Glutamatergic neuron (in vitro differentiated cells): ENCODE results near the gene RRAS2. TPM values are rescaled to one million over a fixed set of nuclear protein-coding genes. Genes with fewer than 3 reads are reported as not detected.

Source experiments
- DNase-seq: peaks from one replicate; pipeline ENCODE4 v3.0.0; 2022
- H3K27ac Mint-ChIP-seq: one replicate; pipeline ENCODE4 v1.8.0; 2020; ENCODE audit warnings: mild to moderate bottlenecking, mixed read lengths, inconsistent platforms; ENCODE audit not compliant: unreplicated experiment
- H3K27me3 Mint-ChIP-seq: one replicate; pipeline ENCODE4 v1.8.0; 2020; ENCODE audit warnings: mild to moderate bottlenecking, moderate library complexity, mixed read lengths, inconsistent platforms; ENCODE audit not compliant: unreplicated experiment
- H3K36me3 Mint-ChIP-seq: one replicate; pipeline ENCODE4 v1.8.0; 2020; ENCODE audit warnings: mild to moderate bottlenecking, mixed read lengths, inconsistent platforms; ENCODE audit not compliant: unreplicated experiment
- H3K4me1 Mint-ChIP-seq: one replicate; pipeline ENCODE4 v1.8.0; 2020; ENCODE audit warnings: mild to moderate bottlenecking, low read depth, mixed read lengths, inconsistent platforms; ENCODE audit not compliant: unreplicated experiment
- H3K4me3 Mint-ChIP-seq: one replicate; pipeline ENCODE4 v1.8.0; 2020; ENCODE audit warnings: mild to moderate bottlenecking, mixed read lengths, inconsistent platforms; ENCODE audit not compliant: unreplicated experiment
- H3K9me3 Mint-ChIP-seq: one replicate; pipeline ENCODE4 v1.8.0; 2020; ENCODE audit warnings: mild to moderate bottlenecking, moderate library complexity, mixed read lengths, inconsistent platforms; ENCODE audit not compliant: unreplicated experiment
- total RNA-seq: library from RNA; stranded (reverse); fragmentation: NEBNext Ultra II Directional; extraction: Animal tissue kit (Norgen Biotek cat#: 25700); gene quantifications from one replicate; pipeline ENCODE4 v1.2.1, GENCODE V29; 2021; ENCODE audit not compliant: unreplicated experiment
- TF ChIP-seq, protein P1 (sequence below): fragments of 200-600 bp; sonication (generic); IDR thresholded peaks from one replicate; pipeline ENCODE4 v1.5.0; 2021; ENCODE audit not compliant: partially characterized antibody, unreplicated experiment

The RRAS2 gene
- total RNA-seq, 1 donor from 2014 or later: 20.8 TPM

DNA sequence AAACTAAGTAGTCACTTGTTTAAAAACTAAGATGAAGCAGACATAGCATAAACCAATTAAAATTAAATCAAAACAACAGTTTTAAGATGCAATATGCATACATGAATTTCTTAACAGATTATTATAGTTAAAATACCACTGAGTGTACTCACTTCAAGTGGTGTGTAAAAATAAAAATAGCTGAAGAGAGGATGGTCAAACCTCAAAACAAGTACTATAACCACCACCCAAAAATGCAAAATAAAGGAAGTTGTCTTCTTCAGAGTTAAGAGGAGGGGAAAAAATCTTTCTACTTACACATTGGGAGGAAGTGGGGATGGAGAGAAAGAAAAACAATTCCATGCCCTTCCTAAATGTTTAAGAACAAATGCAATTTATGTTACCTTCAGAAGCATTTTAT, 31.9 kb downstream of the RRAS2 start:
- Mint-ChIP-seq H3K4me3 (no peak overlapping the region), H3K4me1 (no peaks in the 10 kb centered on the region), H3K9me3 (no peaks in the 10 kb centered on the region), H3K27me3 (no peaks in the 10 kb centered on the region), H3K27ac (no peak overlapping the region), H3K36me3 (no peaks in the 10 kb centered on the region)
- DNase-seq: no peak
- TF ChIP-seq, protein P1, sequence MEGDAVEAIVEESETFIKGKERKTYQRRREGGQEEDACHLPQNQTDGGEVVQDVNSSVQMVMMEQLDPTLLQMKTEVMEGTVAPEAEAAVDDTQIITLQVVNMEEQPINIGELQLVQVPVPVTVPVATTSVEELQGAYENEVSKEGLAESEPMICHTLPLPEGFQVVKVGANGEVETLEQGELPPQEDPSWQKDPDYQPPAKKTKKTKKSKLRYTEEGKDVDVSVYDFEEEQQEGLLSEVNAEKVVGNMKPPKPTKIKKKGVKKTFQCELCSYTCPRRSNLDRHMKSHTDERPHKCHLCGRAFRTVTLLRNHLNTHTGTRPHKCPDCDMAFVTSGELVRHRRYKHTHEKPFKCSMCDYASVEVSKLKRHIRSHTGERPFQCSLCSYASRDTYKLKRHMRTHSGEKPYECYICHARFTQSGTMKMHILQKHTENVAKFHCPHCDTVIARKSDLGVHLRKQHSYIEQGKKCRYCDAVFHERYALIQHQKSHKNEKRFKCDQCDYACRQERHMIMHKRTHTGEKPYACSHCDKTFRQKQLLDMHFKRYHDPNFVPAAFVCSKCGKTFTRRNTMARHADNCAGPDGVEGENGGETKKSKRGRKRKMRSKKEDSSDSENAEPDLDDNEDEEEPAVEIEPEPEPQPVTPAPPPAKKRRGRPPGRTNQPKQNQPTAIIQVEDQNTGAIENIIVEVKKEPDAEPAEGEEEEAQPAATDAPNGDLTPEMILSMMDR: no peak

DNA sequence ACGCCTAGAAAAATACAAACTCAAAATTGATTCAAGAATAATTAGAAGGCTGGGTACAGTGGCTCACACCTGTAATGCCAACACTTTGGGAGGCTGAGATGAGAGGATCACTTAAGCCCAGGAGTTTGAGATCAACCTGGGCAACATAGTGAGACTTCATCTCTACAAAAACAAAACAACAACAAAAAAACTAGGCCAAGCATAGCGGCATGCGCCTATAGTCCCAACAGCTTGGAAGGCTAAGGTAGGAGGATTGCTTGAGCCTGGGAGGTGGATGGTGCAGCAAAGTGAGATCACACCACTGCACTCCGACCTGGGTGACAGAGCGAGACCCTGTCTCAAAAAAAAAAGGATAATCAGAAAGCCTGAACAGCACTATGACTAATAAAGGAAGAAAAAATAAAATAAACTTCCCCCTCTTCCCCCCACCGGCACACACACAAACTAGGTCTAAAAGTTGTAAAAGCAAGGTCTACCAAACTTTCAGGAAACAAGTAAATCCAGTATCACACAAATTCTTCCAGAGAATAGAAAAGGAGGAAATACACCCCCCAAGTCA, 35.8 kb downstream of the RRAS2 start:
- Mint-ChIP-seq H3K4me1 (no peaks in the 10 kb centered on the region), H3K27me3 (no peaks in the 10 kb centered on the region), H3K4me3 (no peak overlapping the region), H3K9me3 (no peaks in the 10 kb centered on the region), H3K27ac (no peak overlapping the region), H3K36me3 (no peaks in the 10 kb centered on the region)
- DNase-seq: no peak
- TF ChIP-seq, protein P1: no peak

DNA sequence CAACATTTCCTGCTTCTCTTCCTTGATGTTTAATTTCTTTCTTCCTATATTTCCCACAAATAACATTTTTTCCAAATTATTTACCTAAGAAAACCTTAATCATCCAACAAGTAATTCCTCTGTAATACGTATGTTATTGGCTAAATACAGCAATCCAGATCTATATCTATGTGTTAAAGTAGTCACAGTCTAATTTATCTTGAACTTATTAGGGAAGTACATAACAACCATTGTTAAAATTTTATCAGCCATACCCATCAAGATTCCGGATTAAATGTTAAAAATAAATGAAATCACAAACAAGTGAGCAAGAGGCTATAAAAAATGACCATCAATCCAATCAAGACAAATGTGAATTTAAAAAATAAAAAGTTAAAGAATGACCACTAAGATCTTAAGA, 36.5 kb downstream of the RRAS2 start:
- Mint-ChIP-seq H3K4me1 (no peaks in the 10 kb centered on the region), H3K9me3 (no peaks in the 10 kb centered on the region), H3K27me3 (no peaks in the 10 kb centered on the region), H3K4me3 (no peak overlapping the region), H3K36me3 (no peaks in the 10 kb centered on the region), H3K27ac (no peak overlapping the region)
- TF ChIP-seq, protein P1: no peak
- no peak for DNase-seq

DNA sequence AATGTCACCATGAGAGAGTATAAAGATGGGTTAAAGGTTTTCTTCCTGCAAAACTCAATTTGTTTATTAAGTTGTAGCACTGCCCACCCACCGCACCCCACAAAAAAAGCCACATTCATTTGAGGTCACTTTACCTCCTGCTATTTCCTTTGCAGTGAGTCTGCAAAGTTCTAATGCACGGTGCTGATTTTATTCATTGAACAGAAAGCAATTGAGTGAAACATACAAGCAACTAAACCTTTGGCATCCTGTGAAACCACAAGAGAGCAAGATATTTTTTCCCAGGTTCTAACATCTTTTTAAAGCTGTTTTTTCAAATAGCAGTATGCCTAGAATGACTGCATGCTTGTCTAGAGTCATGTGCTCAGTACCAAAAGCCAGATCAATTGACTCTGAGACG, 39.0 kb downstream of the RRAS2 start:
- TF ChIP-seq, protein P1: no peak
- H3K27ac Mint-ChIP-seq: no peak overlapping the region
- H3K9me3 Mint-ChIP-seq: no peaks in the 10 kb centered on the region
- H3K27me3 Mint-ChIP-seq: no peaks in the 10 kb centered on the region
- no peak overlapping the region for H3K4me3 Mint-ChIP-seq
- H3K4me1 Mint-ChIP-seq: no peaks in the 10 kb centered on the region
- H3K36me3 Mint-ChIP-seq: no peaks in the 10 kb centered on the region
- DNase-seq: no peak

DNA sequence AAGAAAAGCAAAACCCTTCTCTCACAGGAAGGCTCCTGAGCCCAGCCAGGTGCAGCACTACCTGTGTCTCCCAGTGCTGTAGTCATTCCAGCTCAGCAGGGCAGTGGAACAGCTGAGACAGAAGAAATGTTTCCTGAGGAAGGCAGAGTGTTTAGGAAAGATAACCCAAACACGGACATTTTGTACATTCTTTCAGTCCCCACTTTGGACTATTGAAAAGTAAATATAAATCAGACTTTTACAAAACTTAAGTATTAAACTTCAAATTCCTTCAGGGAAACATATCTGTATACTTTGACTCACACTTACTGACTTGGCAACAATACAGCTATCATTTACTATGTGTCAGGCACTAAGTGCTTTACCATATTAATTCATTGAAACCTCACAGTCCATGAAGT, 40.4 kb downstream of the RRAS2 start:
- Mint-ChIP-seq H3K4me1 (no peaks in the 10 kb centered on the region), H3K27me3 (no peaks in the 10 kb centered on the region), H3K36me3 (no peaks in the 10 kb centered on the region), H3K27ac (no peak overlapping the region), H3K9me3 (no peaks in the 10 kb centered on the region), H3K4me3 (no peak overlapping the region)
- DNase-seq: no peak
- TF ChIP-seq, protein P1: no peak
